HEK293 (cell line): ENCODE measurements around the gene ADSS1.

ENCODE experiments used
- GFI1B ChIP-seq: fragments of 450-650 bp; formaldehyde crosslinking; IDR thresholded peaks from 2 replicates; pipeline ENCODE4 v1.5.1; 2016; ENCODE audit warnings: missing biosample characterization, missing genetic modification characterization
- GLIS2 ChIP-seq: fragments of 450-650 bp; formaldehyde crosslinking; IDR thresholded peaks from 2 replicates; pipeline ENCODE4 v1.5.1; 2016; ENCODE audit warnings: missing biosample characterization, missing genetic modification characterization
- MEIS1 ChIP-seq: sonication (generic); formaldehyde crosslinking; IDR thresholded peaks from 2 replicates; pipeline ENCODE4 v1.8.1; 2022; ENCODE audit warnings: missing genetic modification reagents, mild to moderate bottlenecking, borderline replicate concordance
- SP2 ChIP-seq: fragments of 450-650 bp; formaldehyde crosslinking; IDR thresholded peaks from 2 replicates; pipeline ENCODE4 v1.5.1; 2016; ENCODE audit warnings: missing biosample characterization, missing genetic modification characterization
- ZEB2 ChIP-seq: fragments of 450-650 bp; formaldehyde crosslinking; IDR thresholded peaks from 2 replicates; pipeline ENCODE4 v1.5.1; 2016; ENCODE audit warnings: missing biosample characterization, missing genetic modification characterization
- ZFP3 ChIP-seq: fragments of 450-650 bp; formaldehyde crosslinking; IDR thresholded peaks from 2 replicates; pipeline ENCODE4 v1.5.1; 2016; ENCODE audit warnings: low read depth, missing biosample characterization, missing genetic modification characterization
- ZFP69B ChIP-seq: fragments of 450-650 bp; formaldehyde crosslinking; IDR thresholded peaks from 2 replicates; pipeline ENCODE4 v1.5.1; 2016; ENCODE audit warnings: missing biosample characterization, missing genetic modification characterization
- ZIC2 ChIP-seq: fragments of 450-650 bp; formaldehyde crosslinking; IDR thresholded peaks from 2 replicates; pipeline ENCODE4 v1.5.1; 2016; ENCODE audit warnings: missing biosample characterization, missing genetic modification characterization
- ZNF132 ChIP-seq: fragments of 450-650 bp; formaldehyde crosslinking; IDR thresholded peaks from 2 replicates; pipeline ENCODE4 v1.5.1; 2017; ENCODE audit warnings: missing biosample characterization, missing genetic modification characterization, borderline replicate concordance
- ZNF239 ChIP-seq: fragments of 450-650 bp; formaldehyde crosslinking; IDR thresholded peaks from 2 replicates; pipeline ENCODE4 v1.5.1; 2016; ENCODE audit warnings: missing biosample characterization, missing genetic modification characterization
- ZNF366 ChIP-seq: fragments of 450-650 bp; formaldehyde crosslinking; conservative IDR thresholded peaks from 2 replicates; pipeline ENCODE4 v1.5.1; 2016; ENCODE audit warnings: missing biosample characterization, missing genetic modification characterization
- ZNF426 ChIP-seq: fragments of 450-650 bp; formaldehyde crosslinking; IDR thresholded peaks from 2 replicates; pipeline ENCODE4 v1.5.1; 2017; ENCODE audit warnings: missing biosample characterization, missing genetic modification characterization, mild to moderate bottlenecking, inconsistent platforms, moderate library complexity
- ZNF514 ChIP-seq: fragments of 450-650 bp; formaldehyde crosslinking; IDR thresholded peaks from 2 replicates; pipeline ENCODE4 v1.5.1; 2016; ENCODE audit warnings: missing biosample characterization, missing genetic modification characterization
- ZNF600 ChIP-seq: fragments of 450-650 bp; formaldehyde crosslinking; IDR thresholded peaks from 2 replicates; pipeline ENCODE4 v1.5.1; 2016; ENCODE audit warnings: missing biosample characterization, missing genetic modification characterization
- ZNF621 ChIP-seq: fragments of 450-650 bp; formaldehyde crosslinking; IDR thresholded peaks from 2 replicates; pipeline ENCODE4 v1.5.1; 2017; ENCODE audit warnings: missing biosample characterization, missing genetic modification characterization
- TF ChIP-seq, protein P1 (sequence below): fragments of 450-650 bp; formaldehyde crosslinking; conservative IDR thresholded peaks from 2 replicates; pipeline ENCODE4 v1.5.1; 2016; ENCODE audit warnings: low read depth, missing biosample characterization, missing genetic modification characterization
- TF ChIP-seq, protein P2 (sequence below): fragments of 450-650 bp; formaldehyde crosslinking; IDR thresholded peaks from 2 replicates; pipeline ENCODE4 v1.5.1; 2016; ENCODE audit warnings: missing biosample characterization, missing genetic modification characterization
- TF ChIP-seq, protein P3 (sequence below): sonication (generic); formaldehyde crosslinking; IDR thresholded peaks from 2 replicates; pipeline ENCODE4 v1.8.1; 2022; ENCODE audit warnings: mild to moderate bottlenecking, moderate library complexity, missing genetic modification reagents
- TF ChIP-seq, protein P4 (sequence below): fragments of 450-650 bp; formaldehyde crosslinking; IDR thresholded peaks from 2 replicates; pipeline ENCODE4 v1.5.1; 2016; ENCODE audit warnings: missing biosample characterization, missing genetic modification characterization
- TF ChIP-seq, protein P5 (sequence below): fragments of 450-650 bp; formaldehyde crosslinking; optimal IDR thresholded peaks from 2 replicates; pipeline ENCODE3; 2016; ENCODE audit warnings: missing biosample characterization, mild to moderate bottlenecking, missing genetic modification characterization
- TF ChIP-seq, protein P6 (sequence below): fragments of 450-650 bp; formaldehyde crosslinking; IDR thresholded peaks from 2 replicates; pipeline ENCODE4 v1.5.1; 2016; ENCODE audit warnings: missing biosample characterization, missing genetic modification characterization, borderline replicate concordance
- TF ChIP-seq, protein P7 (sequence below): fragments of 450-650 bp; formaldehyde crosslinking; IDR thresholded peaks from 2 replicates; pipeline ENCODE4 v1.5.1; 2016; ENCODE audit warnings: missing biosample characterization, missing genetic modification characterization

The ADSS1 gene

DNA sequence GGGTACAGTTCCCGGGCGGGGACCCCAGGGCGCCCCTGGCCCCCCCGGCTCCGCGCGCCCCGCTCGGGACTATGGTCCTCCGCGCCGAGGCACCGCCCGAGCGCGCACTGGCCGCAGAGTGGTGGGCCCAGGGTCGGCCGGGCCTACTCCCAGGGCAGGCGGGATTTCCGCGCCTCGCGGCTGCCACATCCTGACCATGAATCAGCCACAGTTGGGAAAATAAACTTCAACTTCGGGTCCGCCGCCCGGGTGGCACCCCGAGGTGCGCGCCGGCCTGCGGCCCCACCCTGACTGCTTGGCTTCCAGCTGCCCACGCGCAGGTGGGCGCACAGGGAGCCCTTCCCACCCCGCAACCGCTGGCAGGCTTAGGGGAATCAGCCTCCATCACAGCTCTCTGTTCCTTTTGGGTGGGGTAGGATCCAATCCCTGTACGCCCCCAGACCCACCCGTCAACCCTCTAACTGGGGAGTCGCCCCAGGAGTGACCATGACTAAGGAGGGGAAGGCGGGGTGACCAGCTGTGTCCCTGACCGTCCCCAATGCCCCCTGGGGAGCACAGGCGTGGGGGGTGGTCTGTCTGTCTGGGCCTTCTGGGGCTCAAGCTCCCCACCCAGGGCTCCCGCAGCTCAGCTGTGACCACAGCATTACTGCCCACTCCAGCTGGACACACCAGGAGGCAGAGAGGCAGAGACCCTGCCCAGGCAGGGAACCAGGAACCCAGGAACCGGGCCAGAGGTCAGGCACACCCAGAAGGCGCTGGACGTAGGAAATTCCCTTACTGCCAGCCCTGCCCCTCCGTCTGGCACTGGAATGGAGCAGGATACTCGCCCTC is 33.9 kb upstream of the ADSS1 start (continued):
- TF ChIP-seq, protein P1, sequence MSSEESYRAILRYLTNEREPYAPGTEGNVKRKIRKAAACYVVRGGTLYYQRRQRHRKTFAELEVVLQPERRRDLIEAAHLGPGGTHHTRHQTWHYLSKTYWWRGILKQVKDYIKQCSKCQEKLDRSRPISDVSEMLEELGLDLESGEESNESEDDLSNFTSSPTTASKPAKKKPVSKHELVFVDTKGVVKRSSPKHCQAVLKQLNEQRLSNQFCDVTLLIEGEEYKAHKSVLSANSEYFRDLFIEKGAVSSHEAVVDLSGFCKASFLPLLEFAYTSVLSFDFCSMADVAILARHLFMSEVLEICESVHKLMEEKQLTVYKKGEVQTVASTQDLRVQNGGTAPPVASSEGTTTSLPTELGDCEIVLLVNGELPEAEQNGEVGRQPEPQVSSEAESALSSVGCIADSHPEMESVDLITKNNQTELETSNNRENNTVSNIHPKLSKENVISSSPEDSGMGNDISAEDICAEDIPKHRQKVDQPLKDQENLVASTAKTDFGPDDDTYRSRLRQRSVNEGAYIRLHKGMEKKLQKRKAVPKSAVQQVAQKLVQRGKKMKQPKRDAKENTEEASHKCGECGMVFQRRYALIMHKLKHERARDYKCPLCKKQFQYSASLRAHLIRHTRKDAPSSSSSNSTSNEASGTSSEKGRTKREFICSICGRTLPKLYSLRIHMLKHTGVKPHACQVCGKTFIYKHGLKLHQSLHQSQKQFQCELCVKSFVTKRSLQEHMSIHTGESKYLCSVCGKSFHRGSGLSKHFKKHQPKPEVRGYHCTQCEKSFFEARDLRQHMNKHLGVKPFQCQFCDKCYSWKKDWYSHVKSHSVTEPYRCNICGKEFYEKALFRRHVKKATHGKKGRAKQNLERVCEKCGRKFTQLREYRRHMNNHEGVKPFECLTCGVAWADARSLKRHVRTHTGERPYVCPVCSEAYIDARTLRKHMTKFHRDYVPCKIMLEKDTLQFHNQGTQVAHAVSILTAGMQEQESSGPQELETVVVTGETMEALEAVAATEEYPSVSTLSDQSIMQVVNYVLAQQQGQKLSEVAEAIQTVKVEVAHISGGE (tag by site-specific recombination) = no peak
- TF ChIP-seq GLIS2 (tag by site-specific recombination) (peak; percentile 77), SP2 (tag by site-specific recombination) (peak; percentile 46), ZNF600 (tag by site-specific recombination) (no peak), ZNF621 (tag by site-specific recombination) (no peak), ZNF132 (tag by site-specific recombination) (no peak), ZNF366 (tag by site-specific recombination) (no peak), MEIS1 (no peak), ZFP69B (tag by site-specific recombination) (peak; percentile 93), ZIC2 (tag by site-specific recombination) (peak; percentile 90), ZNF426 (tag by site-specific recombination) (no peak), ZEB2 (tag by site-specific recombination) (no peak), ZFP3 (no peak), ZNF514 (tag by site-specific recombination) (no peak), ZNF239 (no peak), GFI1B (tag by site-specific recombination) (no peak)
- TF ChIP-seq, protein P2, sequence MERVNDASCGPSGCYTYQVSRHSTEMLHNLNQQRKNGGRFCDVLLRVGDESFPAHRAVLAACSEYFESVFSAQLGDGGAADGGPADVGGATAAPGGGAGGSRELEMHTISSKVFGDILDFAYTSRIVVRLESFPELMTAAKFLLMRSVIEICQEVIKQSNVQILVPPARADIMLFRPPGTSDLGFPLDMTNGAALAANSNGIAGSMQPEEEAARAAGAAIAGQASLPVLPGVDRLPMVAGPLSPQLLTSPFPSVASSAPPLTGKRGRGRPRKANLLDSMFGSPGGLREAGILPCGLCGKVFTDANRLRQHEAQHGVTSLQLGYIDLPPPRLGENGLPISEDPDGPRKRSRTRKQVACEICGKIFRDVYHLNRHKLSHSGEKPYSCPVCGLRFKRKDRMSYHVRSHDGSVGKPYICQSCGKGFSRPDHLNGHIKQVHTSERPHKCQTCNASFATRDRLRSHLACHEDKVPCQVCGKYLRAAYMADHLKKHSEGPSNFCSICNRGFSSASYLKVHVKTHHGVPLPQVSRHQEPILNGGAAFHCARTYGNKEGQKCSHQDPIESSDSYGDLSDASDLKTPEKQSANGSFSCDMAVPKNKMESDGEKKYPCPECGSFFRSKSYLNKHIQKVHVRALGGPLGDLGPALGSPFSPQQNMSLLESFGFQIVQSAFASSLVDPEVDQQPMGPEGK (tag by site-specific recombination) = peak; percentile 70
- TF ChIP-seq, protein P3, sequence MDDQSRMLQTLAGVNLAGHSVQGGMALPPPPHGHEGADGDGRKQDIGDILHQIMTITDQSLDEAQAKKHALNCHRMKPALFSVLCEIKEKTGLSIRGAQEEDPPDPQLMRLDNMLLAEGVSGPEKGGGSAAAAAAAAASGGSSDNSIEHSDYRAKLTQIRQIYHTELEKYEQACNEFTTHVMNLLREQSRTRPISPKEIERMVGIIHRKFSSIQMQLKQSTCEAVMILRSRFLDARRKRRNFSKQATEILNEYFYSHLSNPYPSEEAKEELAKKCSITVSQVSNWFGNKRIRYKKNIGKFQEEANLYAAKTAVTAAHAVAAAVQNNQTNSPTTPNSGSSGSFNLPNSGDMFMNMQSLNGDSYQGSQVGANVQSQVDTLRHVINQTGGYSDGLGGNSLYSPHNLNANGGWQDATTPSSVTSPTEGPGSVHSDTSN (CRISPR knock-in tag) = peak; percentile 51; the same call in 1 of the 2 replicates
- TF ChIP-seq, protein P4, sequence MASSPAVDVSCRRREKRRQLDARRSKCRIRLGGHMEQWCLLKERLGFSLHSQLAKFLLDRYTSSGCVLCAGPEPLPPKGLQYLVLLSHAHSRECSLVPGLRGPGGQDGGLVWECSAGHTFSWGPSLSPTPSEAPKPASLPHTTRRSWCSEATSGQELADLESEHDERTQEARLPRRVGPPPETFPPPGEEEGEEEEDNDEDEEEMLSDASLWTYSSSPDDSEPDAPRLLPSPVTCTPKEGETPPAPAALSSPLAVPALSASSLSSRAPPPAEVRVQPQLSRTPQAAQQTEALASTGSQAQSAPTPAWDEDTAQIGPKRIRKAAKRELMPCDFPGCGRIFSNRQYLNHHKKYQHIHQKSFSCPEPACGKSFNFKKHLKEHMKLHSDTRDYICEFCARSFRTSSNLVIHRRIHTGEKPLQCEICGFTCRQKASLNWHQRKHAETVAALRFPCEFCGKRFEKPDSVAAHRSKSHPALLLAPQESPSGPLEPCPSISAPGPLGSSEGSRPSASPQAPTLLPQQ = peak; percentile 95
- TF ChIP-seq, protein P5, sequence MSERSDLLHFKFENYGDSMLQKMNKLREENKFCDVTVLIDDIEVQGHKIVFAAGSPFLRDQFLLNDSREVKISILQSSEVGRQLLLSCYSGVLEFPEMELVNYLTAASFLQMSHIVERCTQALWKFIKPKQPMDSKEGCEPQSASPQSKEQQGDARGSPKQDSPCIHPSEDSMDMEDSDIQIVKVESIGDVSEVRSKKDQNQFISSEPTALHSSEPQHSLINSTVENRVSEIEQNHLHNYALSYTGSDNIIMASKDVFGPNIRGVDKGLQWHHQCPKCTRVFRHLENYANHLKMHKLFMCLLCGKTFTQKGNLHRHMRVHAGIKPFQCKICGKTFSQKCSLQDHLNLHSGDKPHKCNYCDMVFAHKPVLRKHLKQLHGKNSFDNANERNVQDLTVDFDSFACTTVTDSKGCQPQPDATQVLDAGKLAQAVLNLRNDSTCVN (tag by site-specific recombination) = peak; percentile 61
- TF ChIP-seq, protein P6, sequence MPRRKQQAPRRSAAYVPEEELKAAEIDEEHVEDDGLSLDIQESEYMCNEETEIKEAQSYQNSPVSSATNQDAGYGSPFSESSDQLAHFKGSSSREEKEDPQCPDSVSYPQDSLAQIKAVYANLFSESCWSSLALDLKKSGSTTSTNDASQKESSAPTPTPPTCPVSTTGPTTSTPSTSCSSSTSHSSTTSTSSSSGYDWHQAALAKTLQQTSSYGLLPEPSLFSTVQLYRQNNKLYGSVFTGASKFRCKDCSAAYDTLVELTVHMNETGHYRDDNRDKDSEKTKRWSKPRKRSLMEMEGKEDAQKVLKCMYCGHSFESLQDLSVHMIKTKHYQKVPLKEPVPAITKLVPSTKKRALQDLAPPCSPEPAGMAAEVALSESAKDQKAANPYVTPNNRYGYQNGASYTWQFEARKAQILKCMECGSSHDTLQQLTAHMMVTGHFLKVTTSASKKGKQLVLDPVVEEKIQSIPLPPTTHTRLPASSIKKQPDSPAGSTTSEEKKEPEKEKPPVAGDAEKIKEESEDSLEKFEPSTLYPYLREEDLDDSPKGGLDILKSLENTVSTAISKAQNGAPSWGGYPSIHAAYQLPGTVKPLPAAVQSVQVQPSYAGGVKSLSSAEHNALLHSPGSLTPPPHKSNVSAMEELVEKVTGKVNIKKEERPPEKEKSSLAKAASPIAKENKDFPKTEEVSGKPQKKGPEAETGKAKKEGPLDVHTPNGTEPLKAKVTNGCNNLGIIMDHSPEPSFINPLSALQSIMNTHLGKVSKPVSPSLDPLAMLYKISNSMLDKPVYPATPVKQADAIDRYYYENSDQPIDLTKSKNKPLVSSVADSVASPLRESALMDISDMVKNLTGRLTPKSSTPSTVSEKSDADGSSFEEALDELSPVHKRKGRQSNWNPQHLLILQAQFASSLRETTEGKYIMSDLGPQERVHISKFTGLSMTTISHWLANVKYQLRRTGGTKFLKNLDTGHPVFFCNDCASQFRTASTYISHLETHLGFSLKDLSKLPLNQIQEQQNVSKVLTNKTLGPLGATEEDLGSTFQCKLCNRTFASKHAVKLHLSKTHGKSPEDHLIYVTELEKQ (tag by site-specific recombination) = no peak
- TF ChIP-seq, protein P7, sequence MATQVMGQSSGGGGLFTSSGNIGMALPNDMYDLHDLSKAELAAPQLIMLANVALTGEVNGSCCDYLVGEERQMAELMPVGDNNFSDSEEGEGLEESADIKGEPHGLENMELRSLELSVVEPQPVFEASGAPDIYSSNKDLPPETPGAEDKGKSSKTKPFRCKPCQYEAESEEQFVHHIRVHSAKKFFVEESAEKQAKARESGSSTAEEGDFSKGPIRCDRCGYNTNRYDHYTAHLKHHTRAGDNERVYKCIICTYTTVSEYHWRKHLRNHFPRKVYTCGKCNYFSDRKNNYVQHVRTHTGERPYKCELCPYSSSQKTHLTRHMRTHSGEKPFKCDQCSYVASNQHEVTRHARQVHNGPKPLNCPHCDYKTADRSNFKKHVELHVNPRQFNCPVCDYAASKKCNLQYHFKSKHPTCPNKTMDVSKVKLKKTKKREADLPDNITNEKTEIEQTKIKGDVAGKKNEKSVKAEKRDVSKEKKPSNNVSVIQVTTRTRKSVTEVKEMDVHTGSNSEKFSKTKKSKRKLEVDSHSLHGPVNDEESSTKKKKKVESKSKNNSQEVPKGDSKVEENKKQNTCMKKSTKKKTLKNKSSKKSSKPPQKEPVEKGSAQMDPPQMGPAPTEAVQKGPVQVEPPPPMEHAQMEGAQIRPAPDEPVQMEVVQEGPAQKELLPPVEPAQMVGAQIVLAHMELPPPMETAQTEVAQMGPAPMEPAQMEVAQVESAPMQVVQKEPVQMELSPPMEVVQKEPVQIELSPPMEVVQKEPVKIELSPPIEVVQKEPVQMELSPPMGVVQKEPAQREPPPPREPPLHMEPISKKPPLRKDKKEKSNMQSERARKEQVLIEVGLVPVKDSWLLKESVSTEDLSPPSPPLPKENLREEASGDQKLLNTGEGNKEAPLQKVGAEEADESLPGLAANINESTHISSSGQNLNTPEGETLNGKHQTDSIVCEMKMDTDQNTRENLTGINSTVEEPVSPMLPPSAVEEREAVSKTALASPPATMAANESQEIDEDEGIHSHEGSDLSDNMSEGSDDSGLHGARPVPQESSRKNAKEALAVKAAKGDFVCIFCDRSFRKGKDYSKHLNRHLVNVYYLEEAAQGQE (tag by site-specific recombination) = no peak
